Stimulated activated CD8-positive, alpha-beta memory T cell treated with anti-CD3 and anti-CD28 coated beads, Interleukin-4, amount 100 ng/mL, for 48 hours (primary cell): Measurements from ENCODE around the gene LRRC1.

Source experiments
- DNase-seq: peaks from one replicate; pipeline ENCODE4 v3.0.0-alpha.2; 2020

LRRC1 gene

GRCh38 chr6:53896196-53896595 lies 101.4 kb downstream of the LRRC1 start:
- no peak for DNase-seq

DNA sequence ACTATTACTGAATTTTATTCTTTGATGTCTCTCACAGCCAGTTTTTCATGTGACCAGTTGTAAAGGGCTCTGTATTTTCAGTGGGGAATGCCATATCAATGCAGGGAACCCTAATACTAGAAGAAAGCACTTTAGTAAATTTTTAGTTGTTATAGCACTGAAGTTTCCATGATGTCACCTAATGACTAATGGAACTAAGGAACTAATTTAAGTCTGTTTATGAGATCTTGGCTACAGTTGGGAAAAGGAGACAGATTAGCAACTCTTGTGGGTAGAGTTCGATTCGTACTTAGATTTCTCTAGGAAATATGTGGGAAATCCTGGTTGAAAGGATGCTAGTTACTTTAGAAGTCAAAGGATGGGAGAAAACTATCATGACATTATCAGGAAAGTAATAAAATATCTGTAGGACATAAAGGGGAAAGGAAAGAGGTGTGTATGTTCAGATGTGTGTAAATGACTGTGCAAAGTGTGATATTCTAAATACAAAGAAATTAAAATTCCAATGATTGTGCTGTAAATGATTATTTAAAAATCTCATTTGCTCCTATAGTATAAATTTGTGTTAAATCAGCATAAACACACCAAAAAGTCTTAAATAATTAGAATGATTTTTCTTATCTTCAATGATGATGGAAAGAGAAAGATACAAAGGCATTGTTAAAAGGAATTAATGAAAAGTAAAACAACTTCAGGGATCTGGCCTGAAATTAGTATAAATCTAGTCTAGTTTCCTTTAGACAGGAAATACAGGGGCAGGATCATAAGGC lies 103.4 kb downstream of the LRRC1 start:
- no peak for DNase-seq

DNA sequence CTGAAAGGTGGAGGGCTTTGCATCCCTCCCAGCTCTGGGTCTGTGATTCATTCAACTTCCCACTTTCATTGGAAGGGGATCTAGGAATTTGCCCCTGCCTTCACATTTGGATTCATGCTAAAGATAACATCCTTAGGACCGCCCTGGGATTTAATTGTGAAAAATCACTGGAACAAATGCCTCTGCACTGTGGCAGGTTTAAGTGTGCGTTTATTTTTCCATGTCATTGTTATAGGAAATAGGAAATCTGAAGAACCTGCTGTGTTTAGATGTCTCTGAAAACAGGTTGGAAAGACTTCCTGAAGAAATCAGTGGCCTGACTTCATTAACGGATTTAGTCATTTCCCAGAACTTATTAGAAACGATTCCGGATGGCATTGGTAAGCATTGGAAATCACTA lies 104.7 kb downstream of the LRRC1 start:
- DNase-seq, result no peak

- no peak for DNase-seq
Measured at GRCh38 chr6:53903357-53903756, 108.6 kb downstream of the LRRC1 start.

- DNase-seq, result no peak
Measured at GRCh38 chr6:53906103-53906502, 111.3 kb downstream of the LRRC1 start.

DNA sequence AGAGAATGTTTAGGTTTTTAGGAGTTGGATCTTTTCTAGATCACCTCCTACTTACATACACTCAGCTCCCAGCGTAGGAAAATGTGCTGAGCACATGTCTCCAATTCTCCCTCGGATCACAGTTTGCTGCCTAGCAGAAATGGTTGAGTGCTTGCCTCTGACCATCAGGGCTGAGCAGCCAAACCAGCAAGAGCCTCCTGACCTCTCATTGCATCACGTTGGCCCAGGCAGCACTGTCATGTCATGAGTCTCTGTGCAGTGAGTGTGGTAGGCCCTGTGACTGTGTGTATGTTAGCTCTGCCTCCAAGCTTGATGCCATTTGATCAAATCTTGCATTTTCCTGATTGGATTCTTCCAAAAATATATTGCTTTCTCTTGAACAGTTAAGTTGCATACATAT lies 112.0 kb downstream of the LRRC1 start:
- no peak for DNase-seq

DNA sequence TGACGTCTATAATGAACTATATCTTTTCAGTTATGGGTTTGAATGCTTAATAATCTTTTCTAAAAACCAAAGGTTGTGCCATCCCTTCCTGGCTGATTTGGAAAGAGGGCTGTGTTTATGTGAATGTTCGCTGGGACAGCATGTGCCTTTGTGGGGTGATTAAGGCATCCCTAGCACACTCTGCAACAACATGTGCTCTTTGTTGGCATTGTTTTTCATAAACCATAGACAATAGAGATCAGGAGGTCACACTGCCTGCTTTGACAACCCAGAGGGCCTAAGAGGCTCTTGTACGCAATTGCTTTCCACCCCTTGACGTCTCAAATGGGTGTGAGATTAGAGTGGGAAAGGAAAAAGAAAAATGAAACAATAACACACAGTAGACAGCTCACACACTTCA lies 116.0 kb downstream of the LRRC1 start:
- no peak for DNase-seq

- no peak for DNase-seq
Measured at GRCh38 chr6:53912661-53913060, 117.9 kb downstream of the LRRC1 start.

DNA sequence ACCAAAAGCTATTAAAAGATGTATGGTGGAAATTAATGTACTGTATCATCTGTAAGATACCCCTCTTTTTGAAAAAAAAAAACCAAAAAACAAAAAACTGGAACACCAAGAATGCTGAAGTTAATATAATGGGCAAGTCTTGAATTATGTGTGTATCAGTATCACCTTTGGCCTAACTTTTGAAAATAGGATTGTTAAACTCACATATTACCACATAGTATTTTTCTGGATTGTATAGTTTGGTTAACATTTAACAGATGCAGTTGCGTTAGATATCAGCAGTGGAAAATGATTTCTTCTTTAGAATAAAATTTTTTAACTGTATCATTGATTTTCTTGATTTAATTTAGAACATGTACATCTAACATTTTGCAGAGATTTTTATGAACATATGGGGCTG lies 118.5 kb downstream of the LRRC1 start:
- no peak for DNase-seq

- DNase-seq, result no peak
Measured at GRCh38 chr6:53915026-53915691, 120.4 kb downstream of the LRRC1 start.

DNA sequence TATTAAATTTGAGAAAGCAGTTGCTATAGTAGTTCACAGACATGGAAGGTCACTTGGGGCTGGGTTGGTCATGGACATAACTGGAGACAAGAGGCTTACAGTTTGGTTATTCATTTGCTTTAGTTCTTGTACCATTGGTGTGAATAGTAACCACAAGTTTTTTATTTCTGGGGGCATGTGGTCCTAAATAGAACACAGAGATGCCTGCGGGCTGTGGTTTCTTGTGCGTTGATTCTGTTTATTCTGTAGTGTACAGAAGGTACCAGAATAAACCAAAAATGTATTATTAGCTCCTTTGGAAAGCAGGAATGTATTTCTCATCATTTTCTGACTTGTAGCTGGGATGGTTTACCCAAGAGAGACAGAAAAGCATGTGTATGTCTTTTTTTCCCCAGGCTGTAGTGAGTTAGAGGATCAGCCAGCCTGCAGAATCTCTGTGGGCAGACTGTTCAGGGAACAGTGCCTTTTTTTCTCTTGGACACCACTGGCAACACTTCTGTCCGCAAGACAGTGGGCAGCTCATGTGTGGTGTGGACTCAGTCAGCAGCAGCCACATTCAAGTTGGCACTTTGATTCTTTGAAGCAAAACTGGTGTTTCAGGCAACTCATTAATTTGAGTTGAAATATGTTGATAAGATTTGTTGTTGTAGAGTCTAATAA lies 122.1 kb downstream of the LRRC1 start:
- no peak for DNase-seq

- no peak for DNase-seq
Measured at GRCh38 chr6:53917464-53917842, 122.6 kb downstream of the LRRC1 start.

DNA sequence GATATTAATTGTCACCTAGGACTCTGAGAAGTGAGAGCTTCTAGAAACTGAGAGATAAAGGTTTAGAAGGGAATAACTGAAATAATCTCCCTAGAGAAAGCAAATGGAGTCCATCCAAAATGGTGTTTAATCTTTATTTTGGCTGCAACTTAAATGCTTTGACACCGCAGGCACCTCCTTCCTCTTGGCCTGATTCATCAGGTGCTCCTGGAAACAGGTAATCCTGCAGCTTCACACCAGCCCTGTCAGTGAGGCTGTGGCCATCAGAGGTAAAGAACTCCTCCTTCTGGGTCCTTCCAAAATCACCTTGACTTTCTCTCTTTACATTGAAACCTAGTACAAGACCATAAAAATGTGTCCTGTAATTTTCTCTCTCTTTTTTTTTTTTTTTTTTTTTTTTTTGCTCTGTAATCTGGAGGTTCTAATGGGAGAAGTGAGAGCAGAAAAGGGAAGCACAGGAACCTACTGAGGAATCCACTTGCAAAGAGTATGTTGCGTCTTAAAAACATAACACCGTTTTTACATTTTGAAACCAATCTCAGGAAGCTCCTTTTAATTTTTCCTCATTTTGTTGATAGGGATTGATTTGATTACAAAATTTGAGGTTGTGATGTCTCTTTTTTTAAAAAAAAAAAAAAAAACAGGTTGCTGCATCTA lies 124.2 kb downstream of the LRRC1 start:
- DNase-seq, result no peak

DNA sequence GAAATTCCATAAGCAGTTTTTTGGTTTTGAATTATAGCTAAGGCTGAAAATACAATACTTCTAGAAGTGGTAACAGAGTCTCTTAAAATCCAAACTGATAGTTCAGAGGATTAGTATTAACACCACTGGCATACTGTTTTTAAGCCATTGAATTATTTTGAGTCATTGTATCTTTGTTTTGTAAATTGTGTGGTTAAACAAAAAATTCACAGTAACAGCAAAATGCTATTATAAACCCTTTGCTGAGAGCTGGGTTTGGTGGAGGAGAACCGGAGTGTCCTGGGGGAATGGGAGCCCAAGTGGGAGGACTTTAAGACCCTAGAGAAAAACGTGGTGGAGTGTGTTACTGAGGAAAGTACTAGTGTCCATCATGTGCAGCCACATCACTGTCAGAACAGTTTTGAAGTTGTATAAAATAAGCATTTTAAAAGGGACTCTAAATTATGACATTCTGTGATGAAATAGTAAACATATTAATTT lies 125.1 kb downstream of the LRRC1 start:
- DNase-seq, result no peak

DNA sequence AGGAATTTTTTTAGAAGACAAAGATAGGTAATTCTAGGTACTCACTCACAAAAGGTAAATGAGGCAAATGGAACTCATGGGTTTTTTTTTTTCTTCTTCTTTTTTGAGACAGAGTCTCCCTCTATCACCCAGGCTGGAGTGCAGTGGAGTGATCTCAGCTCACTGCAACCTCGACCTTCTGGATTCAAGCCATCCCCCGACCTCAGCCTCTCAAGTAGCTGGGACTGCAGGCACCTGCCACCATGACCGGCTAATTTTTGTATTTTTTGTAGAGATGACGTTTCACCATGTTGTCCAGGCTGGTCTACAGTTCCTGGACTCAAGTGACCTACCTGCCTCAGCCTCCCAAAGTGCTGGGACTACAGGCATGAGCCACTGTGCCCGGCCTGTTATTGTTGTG lies 126.1 kb downstream of the LRRC1 start:
- no peak for DNase-seq

- no peak for DNase-seq
Measured at GRCh38 chr6:53921639-53922038, 126.8 kb downstream of the LRRC1 start.

DNA sequence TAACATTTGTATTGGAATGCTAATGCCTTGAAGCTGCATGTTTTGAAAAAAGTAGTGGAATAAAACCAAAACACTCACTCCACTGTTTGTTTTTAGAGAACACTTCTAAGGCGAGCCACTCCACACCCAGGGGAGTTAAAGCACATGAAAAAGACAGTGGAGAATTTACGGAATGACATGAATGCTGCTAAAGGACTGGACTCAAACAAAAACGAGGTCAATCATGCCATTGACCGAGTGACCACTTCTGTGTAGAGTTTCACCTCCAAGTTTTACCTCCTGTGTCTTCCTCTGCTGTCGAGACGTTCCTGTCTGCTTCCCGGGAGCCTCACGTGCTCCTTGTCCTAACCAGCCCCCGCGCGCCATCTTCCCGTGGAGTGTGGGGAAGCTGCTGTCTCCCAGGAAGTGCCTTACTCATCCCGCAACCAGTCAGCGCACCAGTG lies 127.8 kb downstream of the LRRC1 start:
- DNase-seq, result no peak

DNA sequence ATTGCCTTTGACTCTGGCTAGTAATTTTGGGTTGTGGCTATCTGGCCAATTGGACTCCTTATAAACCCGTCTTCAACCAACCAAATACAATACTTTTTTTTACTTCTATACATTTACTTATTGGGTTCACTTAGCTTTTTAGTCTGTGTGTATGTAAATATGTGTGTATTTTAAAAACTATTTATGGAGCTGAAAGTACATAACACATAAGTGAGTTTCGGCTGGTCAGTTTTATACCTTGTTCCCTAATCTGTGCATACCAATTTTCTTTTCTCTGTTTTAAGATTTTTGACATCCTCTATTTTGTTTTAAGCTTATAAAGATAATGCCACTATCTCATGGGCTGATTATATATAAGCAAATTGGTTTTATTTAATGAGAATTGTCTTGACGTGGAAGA lies 129.5 kb downstream of the LRRC1 start:
- no peak for DNase-seq

GRCh38 chr6:53924821-53925422 lies 130.1 kb downstream of the LRRC1 start:
- no peak for DNase-seq

GRCh38 chr6:53925891-53926290 lies 131.1 kb downstream of the LRRC1 start:
- DNase-seq, result no peak

DNA sequence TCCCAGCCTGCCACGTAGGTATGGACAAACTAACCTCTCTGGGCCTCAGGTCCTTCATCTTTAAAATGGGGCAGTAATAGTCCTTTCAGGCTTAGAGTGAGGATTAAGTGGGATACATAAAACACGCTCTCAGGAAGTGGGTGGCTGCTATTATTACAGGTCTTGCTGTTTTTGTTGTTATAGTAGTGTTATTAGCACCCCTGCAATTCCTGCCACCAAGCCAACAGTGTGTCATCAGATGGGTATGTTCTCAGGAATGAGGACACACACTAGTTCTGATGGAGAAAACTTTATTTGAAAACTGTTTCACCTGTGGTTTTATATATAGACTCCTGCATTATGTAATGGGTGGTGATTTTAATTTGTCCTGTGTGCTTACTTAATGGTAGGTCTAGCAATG lies 131.7 kb downstream of the LRRC1 start:
- no peak for DNase-seq

- no peak for DNase-seq
Measured at GRCh38 chr6:53928641-53929040, 133.8 kb downstream of the LRRC1 start.
